Measurements from ENCODE around the gene HMGCS1. TPM values are rescaled to one million over a fixed set of nuclear protein-coding genes. Genes with fewer than 3 reads are reported as not detected.

HMGCS1 gene
- total RNA-seq, 4 donors from 2014 or later = 18.9 to 33.2 (median 20.1) TPM

- Histone ChIP-seq H3K9me3 (peaks cover 0 to 4% (median 1%) of the 10 kb centered on the region in 4 donors), H3K27me3 (no peaks in the 10 kb centered on the region), H3K4me3 (no peak overlapping the region), H3K4me1 (no peaks in the 10 kb centered on the region), H3K36me3 (no peaks in the 10 kb centered on the region), H3K27ac (no peak overlapping the region)
- TF ChIP-seq POLR2A (IDR thresholded peaks at IDR 0.05) (no peak), EP300 (IDR thresholded peaks at IDR 0.05) (no peak), CTCF (IDR thresholded peaks at IDR 0.05) (no peak)
- WGBS, 2 donors = 85 to 91% methylated on average over 3 of the region's 3 CpGs
- no peak for DNase-seq (ENCODE audit: low spot score in 2 of 2)
Measured at GRCh38 chr5:43354774-43355173, 41.6 kb upstream of the HMGCS1 start.

DNA sequence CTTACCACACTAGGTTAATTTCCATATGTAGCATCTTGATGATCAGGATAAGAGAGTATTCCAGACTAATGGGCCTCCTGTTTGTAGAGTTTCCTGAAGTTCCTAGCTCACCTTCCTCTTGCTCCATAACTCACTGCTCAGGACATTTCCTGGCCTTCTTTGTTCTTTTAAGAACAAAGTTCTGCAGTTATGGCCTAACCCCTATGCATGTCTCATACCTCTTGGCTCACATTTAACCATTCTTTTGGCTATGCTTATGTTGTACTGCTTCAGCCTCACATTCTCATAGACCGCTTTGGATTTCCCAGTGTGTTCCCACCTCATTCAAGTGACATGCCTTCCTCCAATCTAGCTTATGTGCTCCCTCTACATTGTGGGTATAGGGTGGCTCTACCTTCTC is 40.5 kb upstream of the HMGCS1 start:
- Histone ChIP-seq H3K36me3 (no peaks in the 10 kb centered on the region), H3K27ac (no peak overlapping the region), H3K4me1 (no peaks in the 10 kb centered on the region), H3K27me3 (no peaks in the 10 kb centered on the region), H3K9me3 (no peaks in the 10 kb centered on the region), H3K4me3 (no peak overlapping the region)
- 89 to 97% methylated on average over 1 of the region's 1 CpG for WGBS, 2 donors
- no peak for DNase-seq (ENCODE audit: low spot score in 2 of 2)
- TF ChIP-seq CTCF (IDR thresholded peaks at IDR 0.05) (no peak), POLR2A (IDR thresholded peaks at IDR 0.05) (no peak), EP300 (IDR thresholded peaks at IDR 0.05) (no peak)

GRCh38 chr5:43352915-43353314 is 39.7 kb upstream of the HMGCS1 start:
- no peak for TF ChIP-seq POLR2A (IDR thresholded peaks at IDR 0.05)
- TF ChIP-seq EP300 (IDR thresholded peaks at IDR 0.05) = no peak
- TF ChIP-seq CTCF (IDR thresholded peaks at IDR 0.05) = no peak
- H3K27ac ChIP-seq = no peak overlapping the region
- H3K4me3 ChIP-seq = no peak overlapping the region
- no peaks in the 10 kb centered on the region for H3K27me3 ChIP-seq
- 62 to 69% methylated on average over 2 of the region's 2 CpGs for WGBS, 2 donors
- H3K36me3 ChIP-seq = no peaks in the 10 kb centered on the region
- no peaks in the 10 kb centered on the region for H3K9me3 ChIP-seq
- DNase-seq (ENCODE audit: low spot score in 2 of 2) = no peak
- no peaks in the 10 kb centered on the region for H3K4me1 ChIP-seq

DNA sequence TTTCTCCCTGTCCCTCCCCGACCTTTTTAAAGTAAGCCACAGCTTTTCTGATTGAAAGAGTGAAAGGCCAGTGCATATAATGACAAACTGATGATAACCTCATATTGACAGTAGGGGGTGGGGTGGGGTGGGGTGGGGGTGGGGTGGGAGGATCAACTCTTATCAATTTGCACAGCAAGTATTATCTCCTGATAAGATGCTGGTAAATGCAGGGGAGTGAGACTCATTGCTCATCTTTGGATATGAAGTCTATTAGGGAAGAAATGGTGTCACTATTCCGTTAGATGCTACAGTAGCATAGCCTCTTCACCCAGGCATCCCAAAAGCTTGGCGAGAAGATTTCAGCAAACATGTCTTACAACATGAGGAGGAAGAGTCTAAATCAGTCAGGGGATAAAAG is 38.9 kb upstream of the HMGCS1 start:
- no peak for TF ChIP-seq POLR2A (IDR thresholded peaks at IDR 0.05)
- TF ChIP-seq CTCF (IDR thresholded peaks at IDR 0.05) = no peak
- TF ChIP-seq EP300 (IDR thresholded peaks at IDR 0.05) = no peak
- H3K9me3 ChIP-seq = no peaks in the 10 kb centered on the region
- 85 to 88% methylated on average over 3 of the region's 3 CpGs for WGBS, 2 donors
- no peaks in the 10 kb centered on the region for H3K4me1 ChIP-seq
- DNase-seq (ENCODE audit: low spot score in 2 of 2) = no peak
- no peak overlapping the region for H3K4me3 ChIP-seq
- no peaks in the 10 kb centered on the region for H3K36me3 ChIP-seq
- H3K27ac ChIP-seq = no peak overlapping the region
- H3K27me3 ChIP-seq = no peaks in the 10 kb centered on the region

GRCh38 chr5:43348861-43349363 is 35.7 kb upstream of the HMGCS1 start:
- H3K4me1 ChIP-seq = no peaks in the 10 kb centered on the region
- H3K27me3 ChIP-seq = no peaks in the 10 kb centered on the region
- peaks cover 0 to 13% (median 0%) of the 10 kb centered on the region in 4 donors for H3K9me3 ChIP-seq
- 91 to 100% methylated on average over 1 of the region's 1 CpG for WGBS, 2 donors
- no peaks in the 10 kb centered on the region for H3K36me3 ChIP-seq
- TF ChIP-seq EP300 (IDR thresholded peaks at IDR 0.05) (no peak), CTCF (IDR thresholded peaks at IDR 0.05) (no peak), POLR2A (IDR thresholded peaks at IDR 0.05) (no peak)
- H3K4me3 ChIP-seq = no peak overlapping the region
- no peak overlapping the region for H3K27ac ChIP-seq
- no peak for DNase-seq (ENCODE audit: low spot score in 2 of 2)

Data from tibial nerve (tissue), 4 donors.